ENCODE measurements around the gene ZNF837.
"Not testable (repeated sequence)": the region's sequence is repeated elsewhere in the genome, so short reads cannot be mapped to it uniquely, and the experiment has no call there.

ZNF837 gene

DNA sequence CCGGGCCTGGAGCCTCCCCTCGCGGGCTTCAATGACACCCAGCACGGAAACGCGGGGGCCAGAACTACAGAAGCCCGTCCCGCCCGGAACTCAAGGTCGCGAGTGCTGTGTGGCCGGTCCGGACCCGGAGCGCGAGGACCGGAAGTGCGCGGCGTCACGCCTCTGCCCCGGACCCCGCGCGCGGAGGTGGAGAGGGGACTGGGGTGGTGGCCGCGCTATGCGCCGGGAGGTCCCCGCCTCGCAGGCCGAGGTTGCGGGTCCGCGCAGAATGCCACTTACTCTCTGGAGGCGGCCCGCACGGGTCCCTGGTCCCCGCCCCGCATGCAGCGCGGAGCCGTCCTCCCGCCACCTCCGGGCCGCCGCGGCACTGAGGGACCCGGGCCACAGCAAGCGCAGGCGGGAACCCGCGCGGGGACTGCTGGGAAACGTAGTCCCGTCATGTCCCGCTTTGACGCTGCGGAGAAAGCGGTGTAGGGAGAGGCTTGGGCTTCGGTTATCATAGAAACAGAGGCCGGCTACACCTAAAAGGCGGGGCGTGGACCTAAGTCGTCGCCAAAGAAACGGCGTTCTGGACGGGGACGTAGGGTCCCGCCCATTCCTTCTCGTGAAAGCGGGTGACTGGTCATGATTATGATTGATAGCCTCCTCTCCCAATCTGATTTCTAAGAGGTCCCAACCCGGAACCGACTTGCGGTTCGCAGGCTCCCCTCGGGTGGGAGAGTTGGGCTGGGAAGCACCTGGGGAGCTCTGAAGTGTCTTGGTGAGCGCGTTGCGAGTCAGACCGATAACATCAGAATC lies at the start of gene ZNF837:
TSS of gene ZNF837 (minus strand) at position 369 of the 798 bp plus-strand sequence. CDS start 11,698 bp downstream, outside the sequence.
- DNase-seq (ENCODE audit: low read depth) = peak; percentile 90

DNA sequence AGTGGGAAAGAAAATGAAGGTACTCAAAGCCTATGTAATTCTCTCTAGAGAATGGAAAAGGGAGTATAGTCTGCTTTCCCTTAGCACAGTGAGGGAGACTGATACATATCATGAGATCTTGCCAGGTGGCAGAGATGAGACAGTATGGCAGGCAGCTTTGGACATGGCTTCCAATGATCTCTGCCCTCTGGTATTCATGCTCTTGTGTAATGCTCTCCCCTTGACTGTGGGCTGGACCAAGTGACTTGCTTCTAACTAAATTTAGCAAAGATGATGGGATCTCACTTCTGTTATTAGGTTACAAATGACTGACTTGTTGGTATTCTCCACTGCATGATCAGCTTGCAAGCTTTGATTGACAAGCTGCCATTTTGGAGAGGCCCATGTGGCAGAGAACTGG lies 48.9 kb upstream of the ZNF837 start:
- DNase-seq (ENCODE audit: low read depth) = no peak

DNA sequence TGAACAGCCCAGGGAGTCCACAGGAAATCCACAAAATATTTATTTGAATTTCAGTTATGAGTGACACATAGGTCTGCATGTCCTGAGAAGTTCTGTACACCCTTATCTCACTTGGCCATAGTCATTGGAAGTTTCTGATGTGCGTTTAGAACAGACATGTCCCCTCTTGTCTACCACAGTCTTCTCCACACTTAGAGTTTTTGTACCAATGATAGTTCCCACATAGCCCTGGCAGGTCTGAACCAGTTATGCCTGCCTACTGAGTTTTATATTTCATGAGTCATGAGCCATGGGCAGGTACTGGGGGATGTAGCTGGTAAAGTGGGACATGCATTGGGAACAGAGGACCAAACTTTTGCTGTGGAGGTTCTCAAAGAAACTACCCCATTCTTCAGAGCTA lies 47.8 kb upstream of the ZNF837 start:
- no peak for DNase-seq (ENCODE audit: low read depth)

DNA sequence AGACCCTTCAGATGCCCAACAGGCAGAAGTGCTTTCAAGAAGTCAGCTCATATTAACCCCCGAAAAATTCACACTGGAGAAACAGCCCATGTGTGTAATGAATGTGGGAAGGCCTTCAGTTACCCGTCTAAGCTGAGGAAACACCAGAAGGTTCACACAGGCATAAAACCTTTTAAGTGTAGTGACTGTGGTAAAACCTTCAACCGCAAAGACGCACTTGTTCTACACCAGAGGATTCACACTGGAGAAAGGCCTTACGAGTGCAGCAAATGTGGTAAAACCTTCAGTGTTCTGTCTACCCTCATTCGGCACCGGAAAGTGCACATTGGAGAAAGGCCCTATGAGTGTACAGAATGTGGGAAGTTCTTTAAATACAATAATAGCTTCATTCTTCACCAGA lies 36.2 kb upstream of the ZNF837 start:
- no peak for DNase-seq (ENCODE audit: low read depth)

DNA sequence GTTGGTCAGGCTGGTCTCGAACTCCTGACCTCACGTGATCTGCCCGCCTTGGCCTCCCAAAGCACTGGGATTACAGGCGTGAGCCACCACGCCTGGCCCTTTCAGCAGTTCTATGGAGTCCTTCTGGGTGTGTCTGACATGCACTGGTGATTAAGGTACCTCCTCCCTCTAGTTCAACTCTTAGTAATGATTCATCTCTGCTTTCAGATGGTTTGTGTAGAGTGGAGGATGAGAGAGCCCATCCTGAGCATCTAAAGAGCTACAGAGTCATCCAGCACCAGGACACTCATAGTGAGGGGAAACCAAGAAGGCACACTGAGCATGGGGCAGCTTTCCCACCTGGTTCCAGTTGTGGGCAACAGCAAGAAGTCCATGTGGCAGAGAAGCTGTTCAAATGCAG lies 35.8 kb upstream of the ZNF837 start:
- no peak for DNase-seq (ENCODE audit: low read depth)

DNA sequence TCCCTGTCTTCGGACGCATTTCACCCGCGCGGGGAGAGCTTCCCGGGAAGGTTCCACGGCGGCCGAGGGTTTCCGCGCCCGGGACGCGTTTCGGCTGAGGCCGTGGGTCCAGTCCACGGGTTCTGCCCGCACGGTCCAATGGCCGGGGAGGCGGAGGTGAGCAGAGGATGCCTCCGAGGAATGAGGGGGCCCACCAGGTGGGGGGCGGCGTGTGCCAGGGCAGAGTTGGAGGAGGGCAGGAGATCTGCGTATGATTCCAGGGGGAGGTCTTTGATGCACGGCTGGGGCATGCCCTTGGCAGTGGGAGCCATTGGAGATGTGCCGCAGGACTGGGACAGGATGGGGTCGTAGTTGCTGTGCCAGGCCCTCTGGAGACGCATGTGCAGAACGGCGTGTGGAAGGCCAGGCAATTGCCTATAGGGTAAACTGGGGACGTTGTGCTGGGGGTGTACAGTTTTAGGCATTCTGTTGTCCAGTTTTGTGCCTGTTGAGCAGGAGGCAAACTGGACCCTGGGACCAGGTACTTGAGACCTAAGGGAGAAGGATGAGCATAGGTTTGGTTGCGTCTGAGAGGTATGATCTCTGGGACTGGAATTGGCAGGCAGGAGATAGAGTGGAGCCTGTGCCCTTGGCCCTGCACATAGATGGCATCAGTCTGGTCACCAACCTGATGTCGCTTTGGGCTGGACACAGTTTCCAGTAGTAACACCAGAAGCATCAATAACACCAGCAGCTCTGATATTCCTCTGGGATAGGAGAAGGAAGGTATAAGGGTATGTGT lies 28.4 kb upstream of the ZNF837 start:
- DNase-seq (ENCODE audit: low read depth) = no peak

DNA sequence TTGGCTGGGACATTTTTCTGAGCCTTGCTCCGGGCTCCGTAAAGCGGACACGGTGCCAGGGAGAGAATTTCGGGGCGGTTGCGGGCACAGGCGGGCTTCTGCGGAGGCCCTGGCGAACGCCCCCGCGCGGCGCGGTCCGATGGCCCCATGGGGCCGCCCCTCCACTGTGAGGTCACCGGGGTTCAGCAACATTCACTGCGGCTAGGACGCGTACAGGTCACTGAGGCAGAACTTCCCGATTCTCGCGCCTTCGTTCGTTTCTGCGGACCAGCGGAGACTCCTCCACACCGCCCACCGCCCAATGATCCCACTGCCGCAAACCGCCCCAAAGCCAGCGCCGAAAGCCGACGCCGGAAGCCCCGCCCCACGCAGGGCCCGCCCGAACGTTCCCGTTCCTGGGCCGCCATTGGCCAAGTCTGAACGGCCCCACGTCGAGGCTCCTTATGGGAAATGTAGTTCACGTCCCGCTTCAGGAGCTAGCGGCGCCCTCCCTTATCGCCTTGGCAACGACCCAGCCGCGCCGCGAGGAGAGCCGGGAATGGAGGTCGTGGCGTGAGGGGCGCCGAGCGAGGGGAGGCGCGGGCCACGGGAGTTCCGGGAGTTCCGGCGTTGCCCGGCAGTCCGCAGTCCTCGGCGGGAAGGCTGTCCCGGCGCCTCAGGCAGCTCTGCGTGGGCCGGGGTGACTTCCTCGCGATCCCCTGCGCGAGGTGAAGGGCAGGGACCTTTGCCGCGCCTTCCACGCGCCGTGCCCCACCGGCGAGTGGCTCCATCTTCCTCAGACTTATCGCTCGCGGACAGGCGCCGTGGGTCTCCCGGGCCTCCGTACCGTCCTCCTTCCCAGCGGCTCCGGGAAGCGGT lies 27.6 kb upstream of the ZNF837 start, which contains the start of gene ZNF584:
TSS of gene ZNF584 (plus strand) at position 498 of the 858 bp plus-strand sequence. CDS start 499 bp downstream, outside the sequence.
- peak; percentile 89 for DNase-seq (ENCODE audit: low read depth)

DNA sequence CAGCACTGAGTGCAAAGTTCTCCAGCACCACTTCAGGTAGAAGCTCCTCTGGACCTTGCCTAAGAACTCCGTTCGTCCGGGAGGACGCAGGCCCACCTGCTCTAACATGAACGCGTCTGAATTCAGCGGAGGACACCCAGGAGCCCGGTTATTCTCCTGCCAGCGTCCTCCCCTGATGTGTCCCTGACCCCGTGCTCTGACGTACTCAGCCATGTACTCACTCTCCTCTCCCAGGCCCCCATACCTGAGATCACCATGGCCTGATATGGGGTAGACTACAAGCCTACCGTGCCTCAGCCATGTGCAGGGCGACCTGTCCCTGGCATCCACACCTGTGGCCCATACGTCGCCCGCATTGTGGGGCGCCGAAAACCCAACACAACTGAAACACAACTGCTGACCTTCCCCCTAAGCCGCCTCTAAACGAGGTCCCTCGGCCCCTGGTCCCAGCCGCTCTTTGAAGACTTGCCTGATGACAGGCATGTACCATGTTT lies 26.9 kb upstream of the ZNF837 start:
- no peak for DNase-seq (ENCODE audit: low read depth)

DNA sequence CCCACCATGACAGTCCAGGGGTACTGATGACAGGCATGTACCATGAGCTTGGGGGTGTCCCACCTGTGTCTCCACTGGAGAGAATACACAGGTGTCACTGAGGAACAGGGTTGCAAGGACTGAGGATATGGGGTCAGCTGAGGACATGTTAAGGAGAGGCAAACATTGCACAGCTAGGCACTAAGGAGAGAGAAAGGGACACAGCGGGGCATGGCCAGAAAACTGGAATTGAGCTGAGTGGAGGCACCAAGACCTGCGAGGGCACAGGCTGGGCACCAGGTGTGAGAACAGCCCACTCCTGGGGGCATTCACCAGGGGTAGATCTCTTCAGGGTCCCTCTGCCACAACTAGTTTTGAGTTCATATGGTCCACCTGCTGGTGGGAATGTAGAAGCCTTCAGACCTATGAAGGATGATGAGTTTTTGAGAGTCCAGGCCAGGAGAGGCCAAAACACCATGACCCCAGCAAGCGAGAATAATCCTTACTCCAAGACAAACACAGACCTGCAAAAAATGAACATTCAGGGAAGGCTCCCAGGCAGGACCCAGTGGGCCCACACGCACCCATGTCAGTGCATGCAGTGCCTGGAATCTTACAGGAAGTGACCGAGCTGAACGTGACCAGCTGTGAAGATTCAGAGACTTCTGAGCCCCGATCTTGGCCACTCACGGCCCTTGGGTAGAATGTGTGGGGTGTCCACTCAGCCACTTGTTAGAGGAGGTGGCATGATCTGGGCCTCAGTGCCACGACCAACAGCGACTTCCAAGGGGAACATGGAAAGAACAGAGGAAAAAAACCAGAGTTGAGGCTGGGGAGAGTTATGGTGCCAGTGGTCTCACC lies 26.2 kb upstream of the ZNF837 start:
- no peak for DNase-seq (ENCODE audit: low read depth)

DNA sequence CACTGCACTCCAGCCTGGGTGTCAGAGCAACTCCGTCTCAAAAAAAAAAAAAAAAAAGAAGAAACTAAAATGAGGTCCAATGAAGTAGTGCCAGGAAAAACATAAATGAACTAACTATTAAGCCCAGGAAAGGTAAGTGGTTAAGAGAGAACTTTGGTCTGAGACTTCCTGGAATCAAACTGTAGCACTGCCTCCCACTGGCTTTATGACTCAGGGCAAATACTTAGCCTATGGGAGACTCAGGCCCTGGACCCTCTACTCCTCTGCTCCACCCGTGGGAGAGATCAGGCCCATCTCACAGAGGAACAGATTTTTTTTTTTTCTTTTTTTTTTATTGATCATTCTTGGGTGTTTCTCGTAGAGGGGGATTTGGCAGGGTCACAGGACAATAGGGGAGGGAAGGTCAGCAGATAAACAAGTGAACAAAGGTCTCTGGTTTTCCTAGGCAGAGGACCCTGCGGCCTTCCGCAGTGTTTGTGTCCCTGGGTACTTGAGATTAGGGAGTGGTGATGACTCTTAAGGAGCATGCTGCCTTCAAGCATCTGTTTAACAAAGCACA lies 23.2 kb upstream of the ZNF837 start:
- not testable (repeated sequence) for DNase-seq (ENCODE audit: low read depth)

DNA sequence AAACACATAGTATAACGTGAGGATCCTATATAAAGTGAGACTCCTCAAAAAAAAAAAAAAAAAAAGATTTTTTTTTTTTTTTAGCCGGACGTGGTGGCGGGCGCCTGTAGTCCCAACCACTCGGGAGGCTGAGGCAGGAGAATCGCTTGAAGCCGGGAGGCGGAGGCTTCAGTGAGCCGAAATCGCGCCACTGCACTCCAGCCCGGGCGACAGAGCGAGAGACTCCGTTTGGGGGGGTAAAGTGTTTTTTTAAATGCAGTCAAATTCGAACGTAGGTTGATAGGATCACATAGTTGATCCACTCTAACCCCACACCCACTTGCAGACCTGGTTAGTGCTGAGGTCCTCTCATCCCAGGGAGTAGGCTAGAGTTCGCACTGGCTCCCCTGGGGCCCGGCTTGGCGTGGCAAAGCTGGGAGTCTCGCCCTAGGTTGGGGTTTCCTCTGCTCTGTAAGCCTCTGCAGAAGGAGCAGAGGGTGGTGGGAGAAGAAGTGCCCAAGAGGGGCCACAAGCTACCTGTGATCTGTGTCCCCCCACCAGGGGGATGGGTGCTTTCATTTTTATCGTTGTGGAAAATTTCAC lies 21.1 kb upstream of the ZNF837 start:
- DNase-seq (ENCODE audit: low read depth) = no peak

DNA sequence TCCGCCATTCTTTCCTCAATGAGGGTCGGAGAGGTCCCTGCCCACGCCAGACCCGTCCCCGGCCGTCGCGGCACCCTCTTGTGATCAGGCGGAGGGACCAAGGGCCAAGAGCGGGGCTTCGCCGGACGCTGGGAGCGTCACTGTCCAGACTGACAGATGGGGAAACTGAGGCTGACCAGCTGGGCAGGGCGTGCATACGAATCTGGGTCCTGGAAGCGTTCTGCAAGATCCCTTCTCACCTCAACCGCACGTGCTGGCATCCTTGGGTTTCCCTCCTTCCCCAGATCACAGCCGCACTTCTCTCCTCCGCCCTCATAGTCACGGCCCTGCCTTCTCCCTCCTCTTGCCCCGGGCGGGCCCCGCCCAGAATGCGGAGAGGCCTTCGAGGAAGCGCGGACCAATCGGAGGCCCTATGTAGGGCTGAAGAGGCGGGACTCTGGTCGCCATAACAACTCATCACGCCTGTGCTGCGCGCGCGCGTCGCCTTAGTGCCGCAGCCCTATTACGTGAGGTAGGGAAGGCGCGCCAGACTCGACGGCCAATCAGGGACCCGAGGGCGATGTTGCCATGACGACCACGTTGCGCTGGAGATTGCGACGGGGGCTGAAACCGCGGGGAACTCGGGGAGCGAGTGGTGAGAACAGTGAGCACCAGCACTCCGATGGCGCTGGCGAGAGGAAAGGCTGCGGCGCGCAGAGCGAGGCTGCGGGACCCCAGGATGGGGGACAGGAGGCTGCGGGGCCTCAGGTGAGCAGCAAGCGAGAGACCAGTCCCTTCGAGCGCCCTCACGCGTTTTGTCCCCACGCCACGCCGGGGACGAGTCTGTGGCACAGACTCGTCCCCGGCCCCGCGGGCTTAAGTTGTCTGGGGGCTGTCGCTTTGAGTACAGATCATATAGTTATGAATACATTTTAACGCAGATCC lies 20.3 kb upstream of the ZNF837 start:
- peak; percentile 96 for DNase-seq (ENCODE audit: low read depth)

DNA sequence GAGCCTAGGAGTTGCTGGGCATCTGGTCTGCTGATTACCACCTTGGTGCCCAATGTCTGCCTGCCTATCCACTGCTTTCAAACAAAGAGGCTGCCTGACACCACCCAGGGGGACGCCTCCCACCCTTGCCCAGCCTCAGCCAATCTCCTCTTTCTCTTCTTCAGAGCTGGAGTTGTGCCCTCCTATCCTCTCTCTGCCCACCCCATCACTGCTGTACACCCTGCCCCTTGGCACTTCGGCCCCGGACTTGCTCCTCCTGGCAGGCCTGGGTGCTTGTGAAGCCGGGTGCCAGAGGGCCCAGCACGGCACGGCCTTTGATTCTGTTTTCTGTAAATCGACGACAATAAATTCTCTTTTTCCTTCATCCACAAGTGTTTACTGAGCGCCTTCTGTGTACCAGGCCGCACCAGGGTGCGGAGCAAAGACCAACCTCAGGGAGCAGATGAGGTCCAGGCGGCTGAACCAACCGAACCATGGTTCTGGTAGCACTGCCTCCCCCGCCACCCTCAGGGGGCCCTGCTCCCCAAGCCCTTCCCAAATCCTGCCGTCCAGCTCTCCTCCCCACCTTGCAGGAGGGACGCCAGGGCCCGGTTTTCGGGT lies 19.6 kb upstream of the ZNF837 start:
- DNase-seq (ENCODE audit: low read depth) = no peak

DNA sequence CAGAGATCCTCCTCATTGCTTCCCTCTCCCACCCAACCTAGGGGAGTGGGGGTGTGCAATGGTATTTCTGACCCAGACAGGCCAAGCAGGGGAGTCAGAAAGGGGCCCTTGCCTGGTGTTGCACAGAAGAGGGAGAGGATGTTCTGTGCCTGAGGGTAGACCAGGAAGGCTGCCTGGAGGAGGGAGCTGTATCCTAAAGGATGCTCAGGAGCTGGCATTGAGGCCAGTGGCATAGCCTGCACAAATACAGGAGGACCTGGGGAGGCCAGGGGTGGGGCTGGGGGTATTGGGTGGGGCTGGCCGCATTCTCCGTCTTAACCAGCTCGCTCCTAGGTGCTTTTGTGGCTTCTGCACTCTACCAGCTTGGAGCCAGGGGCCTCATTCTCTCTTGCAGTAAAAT lies 19.1 kb upstream of the ZNF837 start:
- DNase-seq (ENCODE audit: low read depth) = no peak

DNA sequence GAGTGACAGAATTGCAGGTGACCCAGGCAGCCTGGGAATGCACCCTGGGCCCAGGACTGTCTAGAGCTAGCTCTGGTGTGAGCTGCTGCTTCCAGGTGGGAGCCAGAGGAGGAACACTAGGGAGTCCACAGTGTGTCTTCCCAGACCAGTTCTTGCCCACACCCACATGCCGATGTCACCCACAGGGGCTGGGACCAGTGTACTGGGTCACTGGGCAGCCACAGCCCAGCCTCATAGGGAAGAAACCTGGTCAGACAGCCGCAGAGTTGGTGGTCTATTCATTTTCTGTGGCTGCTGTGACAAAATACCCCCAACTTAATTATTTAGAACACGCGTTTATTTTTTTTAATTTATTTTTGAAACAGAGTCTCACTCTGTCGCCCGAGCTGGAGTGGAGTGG lies 17.7 kb upstream of the ZNF837 start:
- DNase-seq (ENCODE audit: low read depth) = no peak

DNA sequence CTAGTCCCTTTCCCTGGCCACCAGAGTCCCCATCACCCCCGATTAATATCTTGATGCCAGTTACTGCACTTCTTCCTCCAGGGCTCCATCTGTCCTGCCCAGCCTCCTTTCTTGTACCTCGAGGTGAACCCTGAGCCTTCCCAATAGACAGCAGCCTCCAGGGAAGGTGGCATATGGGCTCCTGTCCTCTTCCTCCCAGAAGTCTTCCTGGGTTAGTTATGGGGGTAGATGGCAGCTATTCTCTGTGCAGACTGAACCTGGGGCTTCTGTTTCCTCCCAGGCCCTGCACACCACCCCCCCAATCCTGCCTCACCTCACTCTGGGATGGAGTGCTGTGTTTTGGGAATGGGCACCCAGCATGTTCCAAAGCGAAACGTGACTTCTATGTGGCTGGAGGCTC lies 17.3 kb upstream of the ZNF837 start:
- no peak for DNase-seq (ENCODE audit: low read depth)

DNA sequence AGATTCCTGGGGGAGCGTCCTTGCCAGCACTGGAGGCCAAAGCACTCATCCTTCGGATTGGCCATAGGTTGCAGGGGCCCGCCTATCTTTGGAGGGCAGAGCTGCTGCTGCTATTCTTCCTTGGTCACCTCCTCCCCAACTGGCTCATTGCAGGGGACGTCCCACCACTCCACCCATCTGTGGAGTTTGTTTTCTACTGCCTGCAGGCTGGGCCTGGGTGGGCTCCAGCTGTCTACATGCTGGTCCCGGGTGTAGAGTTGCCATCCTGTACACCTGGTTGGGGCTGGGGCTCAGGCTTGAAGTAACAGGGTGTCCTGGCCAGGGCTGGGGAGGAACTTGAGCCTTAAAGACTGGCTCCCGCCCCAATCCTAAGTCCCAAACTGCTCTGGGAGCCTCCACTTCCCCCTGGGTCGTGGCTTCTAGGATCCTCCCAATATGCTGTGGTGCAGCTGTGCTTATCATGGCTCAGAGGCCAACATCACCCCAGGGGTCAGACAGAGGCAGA lies 16.8 kb upstream of the ZNF837 start:
- DNase-seq (ENCODE audit: low read depth) = no peak

DNA sequence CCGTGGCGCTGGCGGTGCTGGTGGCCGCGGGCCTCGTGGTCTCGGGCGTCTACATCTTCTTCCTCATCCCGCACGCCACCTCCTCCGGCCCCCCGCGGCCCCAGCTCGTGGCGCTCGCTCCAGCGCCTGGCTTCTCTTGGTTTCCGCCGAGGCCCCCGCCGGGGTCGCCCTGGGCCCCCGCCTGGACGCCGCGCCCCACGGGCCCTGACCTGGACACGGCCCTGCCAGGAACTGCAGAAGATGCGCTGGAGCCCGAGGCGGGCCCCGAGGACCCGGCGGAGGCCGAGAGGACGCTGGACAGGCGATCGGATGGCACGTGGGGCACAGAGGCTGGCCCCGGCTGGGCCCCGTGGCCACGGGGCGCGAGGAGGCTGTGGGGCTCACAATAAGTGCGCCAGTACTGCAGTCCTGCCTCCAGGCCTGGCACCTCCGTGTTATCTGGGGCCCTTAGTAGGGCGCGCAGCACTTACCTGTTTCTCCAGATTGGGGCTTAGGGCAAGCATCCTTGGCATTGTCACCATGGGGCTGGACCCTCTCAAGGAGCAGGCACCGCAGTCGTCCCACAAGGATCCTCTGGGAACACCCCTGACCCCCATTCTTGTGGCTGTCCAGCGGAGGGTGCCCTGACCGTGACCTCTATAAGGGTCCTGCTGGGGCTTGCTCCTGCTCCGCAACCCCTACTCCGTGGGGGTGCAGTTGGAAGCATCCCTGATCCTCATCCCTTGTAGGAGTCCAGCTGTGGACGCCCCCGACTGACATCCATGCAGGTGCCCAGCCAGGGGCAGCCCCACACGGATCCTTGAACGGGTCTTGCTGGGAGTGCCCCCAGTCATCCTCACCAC lies 16.1 kb upstream of the ZNF837 start:
- DNase-seq (ENCODE audit: low read depth) = no peak
